Activated CD8-positive, alpha-beta memory T cell treated with anti-CD3 and anti-CD28 coated beads, Interleukin-2, amount 50 U/mL, for 24 hours (primary cell): Measurements from ENCODE around the gene PNKD.
"Not testable (repeated sequence)": the region's sequence is repeated elsewhere in the genome, so short reads cannot be mapped to it uniquely, and the experiment has no call there.

Experiments used
- DNase-seq: peaks from one replicate; pipeline ENCODE4 v3.0.0-alpha.2; 2020; ENCODE audit errors: extremely low read depth

Gene PNKD

DNA sequence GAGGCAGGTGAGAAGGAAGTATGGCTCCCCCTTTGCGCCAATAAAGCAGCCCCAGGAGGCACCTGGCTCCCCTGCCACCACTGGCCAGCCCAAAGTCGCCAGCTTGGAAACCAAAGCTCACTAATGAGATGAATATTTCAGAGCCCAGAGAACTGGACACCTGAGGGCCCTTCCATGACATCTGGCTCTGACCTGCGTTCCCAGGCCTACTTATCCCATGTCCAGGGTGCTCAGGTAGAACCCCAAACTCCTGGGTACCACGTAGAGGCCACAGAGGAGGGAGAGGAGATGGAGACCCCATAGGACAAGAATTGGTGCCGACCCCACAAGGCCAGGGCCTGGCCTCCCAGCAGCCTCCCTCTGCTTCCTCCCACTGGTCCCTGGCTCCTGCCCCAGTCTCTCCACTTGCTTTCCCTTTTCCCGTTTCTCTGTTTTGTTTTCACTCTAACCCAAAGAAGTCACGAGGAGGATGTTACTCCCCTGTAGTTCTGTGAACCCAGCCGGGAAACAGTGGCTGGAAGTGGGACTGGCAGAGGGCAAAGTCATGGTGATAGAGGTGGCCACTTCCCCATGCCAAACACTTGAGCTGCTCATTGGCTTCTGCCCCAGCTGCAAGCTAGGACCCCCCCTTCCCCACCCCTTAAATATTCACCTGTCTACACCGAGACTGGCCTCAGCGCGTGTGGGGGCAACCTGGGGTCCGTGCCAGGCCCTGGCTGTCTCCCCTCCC, 21.2 kb downstream of the PNKD start:
- DNase-seq = no peak

DNA sequence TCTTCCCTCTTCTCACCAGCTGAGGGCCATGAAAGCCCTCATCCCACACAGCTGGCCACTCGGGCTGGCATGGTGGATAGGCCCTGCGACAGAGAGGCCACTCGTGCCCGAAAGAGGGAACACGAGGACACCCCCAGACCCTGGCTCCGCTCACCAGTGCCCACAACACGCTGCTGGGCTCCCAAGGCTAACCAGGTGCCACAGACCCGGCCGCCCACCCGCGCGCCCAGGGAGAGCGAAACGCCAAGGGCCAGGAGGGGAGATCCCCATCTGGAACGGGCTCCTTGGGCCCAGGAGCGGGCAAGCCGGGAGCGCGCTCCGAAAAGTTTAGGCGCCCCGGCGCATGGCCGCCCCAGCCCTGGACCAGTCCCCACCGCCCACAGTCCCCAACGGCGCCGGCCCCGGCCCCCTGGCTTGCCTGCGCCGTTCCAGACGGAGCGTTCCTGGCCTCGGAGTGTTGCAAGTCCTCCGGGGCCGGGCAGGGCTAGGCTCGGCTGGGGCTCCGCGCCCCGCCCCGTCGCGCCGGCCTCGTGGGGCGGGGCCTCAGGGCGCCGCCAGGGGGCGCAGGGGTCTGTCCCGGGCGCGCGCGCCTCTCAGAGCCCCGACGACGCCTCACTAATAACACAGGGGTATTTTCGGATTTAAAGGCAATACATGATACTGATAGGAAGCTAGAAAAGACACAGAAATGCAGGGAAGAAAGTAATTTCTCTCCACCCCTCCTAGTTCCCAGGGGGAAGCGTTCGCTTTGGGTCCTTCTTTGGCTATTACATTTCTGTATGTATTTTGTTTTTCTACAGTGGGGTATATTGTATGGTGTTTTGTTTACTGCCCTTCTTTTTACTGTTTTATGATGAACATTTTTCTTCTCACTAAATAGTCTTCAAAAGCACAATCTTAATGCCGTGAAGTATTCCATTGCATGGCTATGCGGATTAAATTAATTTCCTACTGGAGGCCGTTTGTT, 22.0 kb downstream of the PNKD start, which contains the start of gene TMBIM1:
Gene TMBIM1, minus strand, starts transcription at position 456 of the 967 bp plus-strand sequence. CDS start 10,362 bp downstream, outside the sequence.
- no peak for DNase-seq

DNA sequence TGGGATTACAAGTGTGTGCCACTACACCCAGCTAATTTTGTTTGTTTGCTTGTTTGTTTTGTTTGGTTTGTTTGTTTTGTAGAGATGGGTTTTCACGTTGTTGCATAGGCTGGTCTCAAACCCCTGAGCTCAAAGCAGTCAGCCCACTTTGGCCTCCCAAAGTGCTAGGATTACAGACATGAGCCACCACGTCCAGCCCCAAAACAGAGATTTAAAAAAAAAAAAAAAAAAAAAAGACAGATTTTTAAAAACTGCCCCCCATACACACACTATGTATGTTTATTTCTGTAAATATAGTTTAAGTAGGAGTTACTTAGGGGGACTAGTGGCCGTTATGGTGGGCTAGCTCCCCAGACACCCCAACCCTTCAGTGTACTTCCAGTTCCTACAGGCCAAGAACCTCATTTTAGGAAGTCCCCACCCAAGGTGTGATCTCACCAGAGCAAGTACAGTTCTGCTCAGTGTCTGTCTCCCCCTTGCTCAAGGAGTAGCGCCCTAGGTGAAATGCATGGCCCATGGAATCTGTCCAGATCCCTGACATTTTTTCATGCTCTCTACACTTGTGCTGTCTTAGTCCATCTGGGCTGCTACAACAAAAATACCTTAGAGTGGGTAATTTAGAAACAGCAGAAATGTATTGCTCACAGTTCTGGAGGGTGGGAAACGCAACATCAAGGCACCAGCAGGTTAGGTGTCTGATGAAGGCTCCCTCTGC, 23.6 kb downstream of the PNKD start:
- no peak for DNase-seq

DNA sequence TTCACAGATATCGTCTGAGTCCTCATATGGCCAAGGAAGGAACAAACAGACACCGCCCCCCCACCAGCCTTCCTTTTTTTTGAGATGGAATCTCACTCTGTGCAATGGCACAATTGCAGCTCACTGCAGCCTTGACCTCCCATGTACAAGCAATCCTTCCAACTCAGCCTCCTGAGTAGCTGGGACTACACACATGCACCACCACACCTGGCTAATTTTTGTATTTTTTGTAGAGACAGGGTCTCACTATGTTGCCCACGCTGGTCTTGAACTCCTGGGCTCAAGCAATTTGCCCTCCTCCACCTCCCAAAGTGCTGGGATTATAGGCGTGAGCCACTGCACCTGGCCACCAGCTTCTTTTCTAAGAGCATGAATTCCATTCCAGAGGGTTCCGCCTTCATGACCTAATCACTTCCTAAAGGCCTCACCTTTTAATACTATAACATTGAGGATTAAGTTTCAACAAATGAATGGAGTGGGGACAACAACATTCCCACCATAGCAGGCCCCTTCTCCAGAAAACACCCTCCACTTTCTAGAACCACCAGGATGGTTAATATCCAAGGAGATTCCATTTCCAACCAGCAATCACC, 24.2 kb downstream of the PNKD start:
- DNase-seq = no peak

DNA sequence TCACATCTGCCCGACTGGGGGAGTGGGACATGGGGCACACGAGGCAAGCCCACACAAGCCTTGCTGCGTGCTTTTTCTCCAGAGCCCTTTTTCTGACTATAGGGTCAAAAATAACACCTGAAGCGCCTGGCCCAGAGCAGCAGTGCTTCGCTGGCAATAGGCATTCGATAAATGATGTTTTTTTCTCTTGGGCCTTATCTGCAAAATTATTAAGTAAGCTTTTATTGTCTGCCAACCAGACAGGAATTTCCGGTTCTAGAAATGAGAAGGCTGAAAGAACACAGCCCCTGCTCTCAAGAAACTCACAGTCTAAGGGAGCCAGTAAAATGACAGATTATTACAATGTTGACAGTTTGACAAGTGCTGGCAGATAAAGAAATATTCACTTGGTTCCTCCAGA, 24.7 kb downstream of the PNKD start:
- no peak for DNase-seq

DNA sequence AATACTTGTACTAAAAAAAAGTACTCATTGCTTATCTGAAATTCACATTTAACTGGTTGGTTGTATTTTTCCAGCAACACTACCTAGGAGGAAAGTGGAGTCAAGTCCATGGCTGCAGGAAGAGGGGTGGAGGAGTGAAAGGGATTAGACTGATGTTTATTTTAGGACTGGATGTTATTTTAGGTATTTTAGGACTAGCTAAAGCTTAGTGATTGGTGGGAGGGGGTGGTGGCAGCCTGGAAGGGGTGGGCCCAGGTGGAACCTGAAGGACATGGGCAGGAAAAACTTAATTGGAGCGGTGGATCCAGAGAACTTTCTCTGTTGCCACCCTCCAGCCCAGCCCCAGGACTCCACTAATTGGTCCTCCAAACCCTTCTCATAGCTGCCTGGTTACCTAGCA, 25.9 kb downstream of the PNKD start:
- DNase-seq = no peak

DNA sequence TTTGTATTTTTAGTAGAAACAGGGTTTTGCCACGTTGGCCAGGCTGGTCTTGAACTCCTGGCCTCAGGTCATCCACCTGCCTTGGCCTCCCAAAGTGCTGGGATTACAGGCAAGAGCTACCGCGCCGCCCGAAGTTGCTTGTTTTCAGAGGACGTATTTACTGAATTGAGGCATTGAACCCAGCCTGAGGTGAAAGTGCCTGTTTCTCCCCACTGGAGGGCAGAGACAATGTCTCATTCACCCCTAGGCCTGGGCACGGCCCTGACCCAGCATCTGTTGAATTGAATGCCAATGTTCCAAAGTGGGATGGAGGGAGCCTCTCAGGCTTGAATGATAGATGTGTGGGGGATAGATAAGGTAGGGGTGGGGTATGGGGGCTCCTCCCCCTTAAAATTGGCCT, 26.5 kb downstream of the PNKD start:
- no peak for DNase-seq

DNA sequence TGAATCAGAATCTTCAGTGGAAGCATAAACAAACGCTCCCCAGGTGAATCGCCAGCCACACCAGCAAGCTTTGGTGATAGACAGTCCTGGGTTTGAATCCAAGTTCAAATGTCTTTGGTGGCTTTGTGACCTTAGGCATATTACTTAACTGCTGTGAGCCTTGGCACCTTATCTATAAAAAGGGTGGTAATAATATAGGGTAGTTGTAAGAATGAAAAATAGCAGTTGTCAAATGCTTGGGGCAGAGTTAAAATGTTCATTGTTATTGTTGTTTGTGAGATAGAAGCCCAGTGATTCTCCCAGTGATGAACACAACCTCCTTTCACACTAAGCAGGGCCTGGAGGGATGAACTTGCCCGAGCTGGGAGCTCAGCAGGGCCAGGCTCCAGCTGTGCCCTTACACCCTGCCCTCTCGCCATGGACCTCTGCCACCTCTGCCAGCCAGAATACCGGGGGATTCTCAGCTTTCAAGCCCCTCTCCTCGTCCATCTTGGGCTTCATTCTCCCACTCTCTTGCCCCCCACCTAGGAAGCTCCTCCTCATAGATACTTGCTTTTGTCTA, 28.1 kb downstream of the PNKD start:
- no peak for DNase-seq

DNA sequence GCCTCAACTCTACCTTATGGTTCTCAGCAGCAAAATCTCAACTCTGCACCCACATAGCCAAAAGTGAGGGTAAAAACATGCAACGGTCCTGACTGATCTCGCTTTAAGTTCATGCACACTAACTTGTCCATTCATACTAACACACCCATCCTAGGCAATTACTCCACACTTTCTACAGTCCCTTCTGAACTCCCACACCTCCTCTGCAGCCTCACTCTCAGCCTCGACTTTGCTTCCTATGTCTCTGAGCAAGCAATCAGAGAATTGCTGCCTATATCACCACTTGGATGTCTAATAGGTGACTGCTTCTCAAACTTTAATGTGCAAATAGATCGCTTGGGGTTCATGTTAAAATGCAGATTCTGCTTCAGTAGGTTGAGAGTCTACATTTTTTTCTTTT, 29.8 kb downstream of the PNKD start:
- no peak for DNase-seq

DNA sequence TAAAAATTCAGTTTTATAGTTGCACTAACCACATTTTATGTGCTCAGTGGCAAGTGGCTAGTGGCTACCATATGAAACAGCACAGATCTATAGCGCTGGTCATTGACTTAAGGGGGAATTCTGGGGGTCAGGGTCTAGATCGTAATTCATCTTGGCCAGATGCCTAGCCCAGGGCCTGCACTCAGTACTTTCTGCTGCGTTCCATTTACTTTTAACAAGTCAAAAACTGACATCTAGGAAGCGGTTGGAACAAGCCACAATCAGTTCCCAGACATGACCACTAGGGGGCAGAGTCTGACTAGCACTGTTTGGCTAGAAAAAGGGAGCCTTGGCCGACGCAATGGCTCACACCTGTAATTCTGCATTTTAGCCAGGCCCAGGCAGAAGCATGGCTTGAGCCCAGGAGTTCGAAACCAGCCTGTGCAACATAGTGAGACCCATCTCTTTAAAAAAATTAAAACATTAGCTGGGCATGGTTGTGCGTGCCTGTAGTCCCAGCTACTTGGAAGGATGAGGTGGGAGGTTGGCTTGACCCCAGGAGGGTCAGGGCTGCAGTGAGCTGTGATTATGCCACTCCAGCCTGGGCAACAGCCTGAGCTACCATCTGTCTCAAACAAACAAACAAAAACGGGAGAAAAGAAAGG, 31.0 kb downstream of the PNKD start:
- DNase-seq = peak; percentile 81

DNA sequence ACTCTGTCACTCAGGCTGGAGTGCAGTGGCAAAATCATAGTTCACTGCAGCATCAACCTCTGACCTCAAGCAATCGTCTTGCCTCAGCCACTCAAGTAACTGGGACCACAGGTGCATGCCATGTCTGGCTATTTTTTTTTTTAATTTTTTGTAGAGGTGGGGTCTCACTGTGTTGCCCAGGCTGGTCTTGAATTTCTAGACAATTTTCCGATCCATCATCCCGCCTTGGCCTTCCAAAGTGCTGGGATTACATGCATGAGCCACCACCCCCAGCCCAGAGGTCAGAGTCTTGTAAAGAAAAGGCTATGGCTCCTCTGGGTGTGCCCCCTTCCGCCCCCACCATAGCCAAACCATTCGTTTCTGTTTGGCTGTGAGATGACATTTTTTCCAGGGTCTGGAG, 35.1 kb downstream of the PNKD start:
- DNase-seq = no peak

DNA sequence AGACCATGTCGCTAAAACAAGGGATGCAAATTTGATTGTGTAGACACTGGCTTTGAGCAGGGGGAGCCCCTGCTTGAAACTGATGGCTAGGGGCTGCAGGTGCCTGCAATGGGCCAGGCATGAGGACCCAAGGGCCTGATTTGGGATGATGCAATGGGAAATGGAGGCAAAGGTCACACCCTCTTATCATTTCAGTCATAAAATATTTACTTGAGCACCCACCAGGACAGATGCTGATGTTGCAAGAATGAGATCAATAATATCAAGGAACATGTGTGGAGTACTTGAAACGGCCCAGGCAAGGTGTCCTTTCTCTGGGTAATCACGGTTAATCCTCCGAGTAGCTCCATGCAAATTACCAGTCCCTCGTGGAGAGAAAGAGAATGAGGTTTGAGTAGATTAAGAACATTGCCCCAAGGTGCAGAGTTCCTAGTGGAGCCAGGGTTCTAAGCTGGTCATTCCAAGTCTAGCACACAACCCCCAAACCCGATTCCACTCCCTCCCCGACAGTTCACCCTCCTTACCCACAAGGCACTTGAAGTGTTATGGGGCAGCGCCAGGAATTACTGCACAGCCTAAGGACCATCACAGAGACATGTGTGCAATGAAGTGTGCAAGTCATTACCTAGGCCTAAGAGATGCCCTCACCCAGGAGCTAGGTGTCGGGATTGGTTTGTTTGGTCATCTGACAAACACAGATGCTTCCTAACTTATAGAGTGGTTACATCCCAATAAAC, 36.0 kb downstream of the PNKD start:
- no peak for DNase-seq

DNA sequence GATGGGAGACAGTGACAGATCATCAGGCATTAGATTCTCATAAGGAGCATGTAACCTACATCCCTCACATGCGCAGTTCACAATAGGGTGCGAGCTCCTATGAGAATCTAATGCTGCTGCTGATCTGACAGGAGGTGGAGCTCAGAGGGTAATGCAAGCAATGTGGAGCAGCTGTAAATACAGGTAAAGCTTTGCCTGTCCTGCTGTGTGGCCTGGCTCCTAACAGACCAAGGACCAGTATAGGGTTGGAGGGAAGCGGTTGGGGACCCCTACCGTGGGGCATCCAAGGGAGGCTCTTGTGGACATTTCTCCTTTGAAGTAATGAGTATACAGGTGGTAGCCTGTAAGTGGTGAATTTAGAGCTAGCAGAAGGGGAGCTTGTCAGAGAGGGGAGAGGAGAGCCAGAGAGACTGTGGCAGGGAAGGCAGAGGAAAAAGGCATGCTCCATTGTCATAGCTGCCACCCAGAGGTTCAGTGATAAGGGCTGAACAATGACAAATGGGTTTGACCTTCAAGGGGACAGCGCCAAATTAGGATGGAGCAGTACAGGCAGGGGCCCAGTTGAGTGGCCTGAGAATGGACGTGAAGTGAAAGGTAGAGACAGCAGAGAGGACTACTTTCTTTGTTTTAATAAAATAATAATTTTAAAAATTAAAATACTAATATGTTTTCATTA, 37.2 kb downstream of the PNKD start:
- no peak for DNase-seq

DNA sequence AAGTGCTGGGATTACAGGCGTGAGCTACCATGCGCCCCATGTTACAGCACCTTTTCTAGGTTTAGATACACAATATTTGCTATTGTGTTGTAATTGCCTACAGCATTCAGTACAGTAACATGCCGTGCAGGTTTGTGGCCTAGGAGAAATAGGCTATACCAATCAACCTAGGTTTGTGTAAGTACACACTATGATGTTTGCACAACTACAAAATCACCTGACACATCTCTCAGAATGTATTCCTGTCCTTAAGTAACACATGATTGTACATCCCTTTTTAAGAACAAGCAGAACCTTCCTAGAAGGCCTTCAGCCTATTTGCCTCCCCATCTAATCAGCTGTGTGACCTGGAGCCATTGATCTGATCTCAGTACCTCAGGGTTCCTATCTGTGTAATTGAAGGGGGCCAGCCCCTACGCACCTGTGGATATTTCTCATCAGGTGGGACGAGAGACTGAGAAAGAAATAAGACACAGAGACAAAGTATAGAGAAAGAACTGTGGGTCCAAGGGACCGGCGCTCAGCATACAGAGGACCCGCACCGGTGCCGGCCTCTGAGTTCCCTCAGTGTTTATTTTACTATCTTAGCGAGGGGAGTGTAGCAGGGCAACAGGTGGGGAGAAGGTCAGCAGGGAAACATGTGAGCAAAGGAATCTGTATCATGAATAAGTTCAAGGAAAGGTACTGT, 40.7 kb downstream of the PNKD start:
- no peak for DNase-seq

DNA sequence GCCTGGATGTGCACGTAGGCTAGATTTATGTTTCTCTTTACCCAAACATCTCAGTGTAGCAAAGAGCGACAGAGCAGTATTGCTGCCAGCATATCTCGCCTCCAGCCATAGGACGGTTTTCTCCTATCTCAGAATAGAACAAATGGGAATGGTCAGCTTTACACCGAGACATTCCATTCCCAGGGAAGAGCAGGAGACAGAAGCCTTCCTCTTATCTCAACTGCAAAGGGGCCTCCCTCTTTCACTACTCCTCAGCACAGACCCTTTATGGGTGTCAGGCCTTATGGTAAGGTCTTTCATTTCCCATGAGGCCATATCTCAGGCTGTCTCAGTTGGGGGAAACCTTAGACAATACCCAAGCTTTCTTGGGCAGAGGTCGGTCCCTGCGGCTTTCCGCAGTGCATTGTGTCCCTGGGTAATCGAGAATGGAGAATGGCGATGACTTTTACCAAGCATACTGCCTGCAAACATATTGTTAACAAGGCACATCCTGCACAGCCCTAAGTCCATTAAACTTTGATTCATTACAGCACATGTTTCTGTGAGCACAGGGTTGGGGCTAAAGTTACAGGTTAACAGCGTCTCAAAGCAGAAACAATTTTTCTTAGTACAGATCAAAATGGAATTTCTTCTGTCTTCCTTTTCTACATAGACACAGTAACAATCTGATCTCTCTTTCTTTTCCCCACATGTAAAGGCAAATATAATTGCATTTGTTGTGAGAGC, 41.4 kb downstream of the PNKD start:
- DNase-seq = not testable (repeated sequence)

DNA sequence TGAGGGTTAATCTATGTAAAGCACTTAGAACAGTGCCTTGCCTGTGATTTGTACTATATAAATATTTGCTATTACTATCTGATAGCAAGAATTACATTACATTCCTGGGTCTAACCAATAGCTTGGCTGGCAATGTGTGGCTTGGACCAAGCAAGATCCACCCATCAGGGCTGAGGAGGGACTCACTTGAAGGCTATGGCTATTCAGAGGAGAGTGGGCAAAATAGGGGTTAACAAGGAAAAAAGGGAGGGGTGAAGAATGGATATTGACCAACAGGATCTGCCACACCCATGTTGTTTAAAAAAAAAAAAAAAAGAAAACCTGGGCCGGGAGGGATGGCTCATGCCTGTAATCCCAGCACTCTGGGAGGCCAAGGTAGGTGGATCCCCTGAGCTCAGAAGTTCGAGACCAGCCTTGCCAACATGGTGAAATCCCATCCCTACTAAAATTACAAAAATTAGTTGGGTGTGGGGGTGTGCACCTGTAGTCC, 42.0 kb downstream of the PNKD start:
- no peak for DNase-seq

DNA sequence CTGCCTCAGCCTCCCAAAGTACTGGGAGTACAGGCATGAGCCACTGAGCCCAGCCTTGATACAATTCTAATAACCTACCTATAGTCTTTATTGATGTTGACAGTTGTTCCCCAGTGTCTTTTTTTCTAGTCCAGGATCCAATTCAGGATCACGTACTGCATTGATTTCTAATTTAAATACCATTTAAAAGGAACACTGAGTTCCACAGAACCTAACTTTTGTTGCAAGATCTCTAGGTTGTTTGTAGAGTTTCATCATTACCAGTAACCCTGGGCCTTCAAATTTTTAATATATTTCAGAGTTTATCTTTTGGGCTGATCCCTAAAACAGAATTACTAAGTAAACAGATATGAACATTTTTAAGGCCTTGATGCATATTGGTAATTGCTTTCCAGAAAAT, 43.0 kb downstream of the PNKD start:
- DNase-seq = no peak

DNA sequence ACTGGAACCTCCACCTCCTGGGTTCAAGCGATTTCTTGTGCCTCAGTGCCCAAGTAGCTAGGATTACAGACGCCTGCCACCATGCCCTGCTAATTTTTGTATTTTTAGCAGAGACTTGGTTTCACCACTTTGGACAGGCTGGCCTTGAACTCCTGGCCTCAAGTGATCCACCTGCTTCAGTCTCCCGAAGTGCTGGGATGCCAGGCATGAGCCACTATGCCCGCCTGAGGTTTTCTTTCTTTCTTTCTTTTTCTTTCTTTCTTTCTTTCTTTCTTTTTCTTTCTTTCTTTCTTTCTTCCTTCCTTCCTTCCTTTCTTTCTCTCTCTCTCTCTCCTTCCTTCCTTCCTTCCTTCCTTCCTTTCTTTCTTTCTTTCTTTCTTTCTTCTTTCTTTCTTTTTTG, 44.4 kb downstream of the PNKD start:
- not testable (repeated sequence) for DNase-seq
